Measurements from ENCODE around the gene WDR37.

The WDR37 gene

DNA sequence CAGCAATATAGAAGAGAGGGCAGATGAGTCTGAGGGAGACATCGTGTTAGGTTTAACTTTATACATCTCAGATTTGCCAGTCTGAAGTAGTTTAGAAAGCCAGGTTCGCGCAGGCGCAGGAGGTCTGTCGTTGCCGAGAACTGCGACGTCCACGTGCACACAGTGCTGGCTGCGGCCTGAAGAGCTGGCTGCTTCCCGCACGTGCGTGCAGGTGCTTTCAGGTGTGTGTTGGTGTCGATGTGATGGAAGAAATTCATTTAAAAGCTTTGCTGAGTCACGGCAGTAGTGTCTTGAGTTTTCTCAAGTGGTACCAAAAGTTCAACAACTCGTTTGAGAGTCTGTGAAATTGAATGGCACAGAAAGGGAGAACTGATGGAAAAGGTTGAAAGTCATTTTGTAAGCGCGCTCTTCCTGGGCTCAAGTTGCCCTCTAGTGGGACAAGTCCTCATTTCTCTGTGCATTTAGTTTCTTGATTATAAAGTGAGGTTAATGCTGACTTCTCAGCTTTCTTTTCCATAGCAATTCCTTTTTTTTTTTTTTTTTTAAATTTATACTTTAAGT lies 18.6 kb downstream of the WDR37 start:
- no peak for DNase-seq

GRCh38 chr10:1078668-1079067 lies 22.5 kb downstream of the WDR37 start:
- no peak for DNase-seq

DNA sequence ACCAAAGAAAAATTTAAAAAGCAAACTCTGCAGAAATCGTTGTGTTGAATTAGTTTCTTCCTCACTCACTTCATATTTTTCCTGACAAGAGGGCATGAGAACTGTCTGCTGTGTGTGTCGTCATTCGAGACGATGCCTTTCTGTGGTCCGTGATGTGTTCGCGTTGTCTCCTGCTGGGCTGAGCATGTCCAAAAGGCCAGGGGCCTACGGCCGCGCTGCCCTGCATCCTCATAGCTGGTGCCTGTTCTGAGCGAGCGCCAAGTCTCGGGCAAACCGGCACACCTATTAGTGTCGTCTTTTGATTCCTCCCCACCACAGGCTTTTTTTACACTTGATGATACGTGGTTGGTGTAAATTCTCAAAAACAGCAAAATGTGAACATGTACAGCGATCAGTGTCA lies 27.4 kb downstream of the WDR37 start:
- no peak for DNase-seq

DNA sequence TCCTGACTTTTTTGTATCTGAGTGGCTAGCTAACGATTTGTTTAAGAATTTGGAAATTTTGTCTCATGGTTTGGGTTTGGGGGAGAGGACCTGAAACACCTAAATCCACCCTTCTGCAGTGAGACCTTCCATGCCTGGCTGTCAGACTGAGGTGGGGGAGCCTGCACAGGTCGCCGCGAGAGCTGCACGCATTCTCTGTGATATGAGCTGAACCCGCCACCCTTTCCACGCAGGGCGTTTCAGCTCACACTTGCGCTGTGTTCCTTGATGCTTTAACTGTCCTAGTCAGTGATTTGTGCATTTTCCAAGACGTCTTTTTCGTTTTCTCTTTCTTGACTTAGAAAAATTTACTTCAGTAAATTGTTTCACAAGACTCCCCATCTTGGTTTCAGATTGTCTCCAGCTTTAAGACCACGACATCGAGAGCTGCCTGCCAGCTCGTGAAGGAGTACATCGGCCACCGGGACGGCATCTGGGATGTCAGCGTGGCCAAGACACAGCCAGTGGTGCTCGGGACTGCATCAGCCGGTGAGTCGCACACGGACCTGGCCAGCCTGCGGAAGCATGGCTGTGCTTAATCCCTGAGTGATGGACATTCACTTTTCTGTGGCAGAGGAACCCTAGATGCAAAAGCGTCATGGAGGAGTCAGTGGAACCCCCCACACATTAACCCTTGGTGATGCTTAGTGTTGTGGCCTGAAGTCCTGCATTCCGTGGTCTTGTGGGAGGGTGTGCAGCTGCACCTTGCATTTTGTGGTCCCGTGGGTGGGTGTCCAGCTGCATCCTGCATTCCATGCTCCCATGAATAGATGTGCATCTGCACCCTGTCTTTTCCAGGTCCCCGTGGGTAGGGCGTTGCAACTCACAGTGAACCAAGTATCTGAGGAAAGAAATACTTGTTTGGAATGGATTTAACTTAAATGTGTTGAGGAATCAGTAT lies 28.1 kb downstream of the WDR37 start:
- DNase-seq: no peak

- no peak for DNase-seq
These were observed 29.1 kb downstream of the WDR37 start for GRCh38 chr10:1085258-1085657.

- no peak for DNase-seq
These were observed 30.6 kb downstream of the WDR37 start for GRCh38 chr10:1086787-1087186.

DNA sequence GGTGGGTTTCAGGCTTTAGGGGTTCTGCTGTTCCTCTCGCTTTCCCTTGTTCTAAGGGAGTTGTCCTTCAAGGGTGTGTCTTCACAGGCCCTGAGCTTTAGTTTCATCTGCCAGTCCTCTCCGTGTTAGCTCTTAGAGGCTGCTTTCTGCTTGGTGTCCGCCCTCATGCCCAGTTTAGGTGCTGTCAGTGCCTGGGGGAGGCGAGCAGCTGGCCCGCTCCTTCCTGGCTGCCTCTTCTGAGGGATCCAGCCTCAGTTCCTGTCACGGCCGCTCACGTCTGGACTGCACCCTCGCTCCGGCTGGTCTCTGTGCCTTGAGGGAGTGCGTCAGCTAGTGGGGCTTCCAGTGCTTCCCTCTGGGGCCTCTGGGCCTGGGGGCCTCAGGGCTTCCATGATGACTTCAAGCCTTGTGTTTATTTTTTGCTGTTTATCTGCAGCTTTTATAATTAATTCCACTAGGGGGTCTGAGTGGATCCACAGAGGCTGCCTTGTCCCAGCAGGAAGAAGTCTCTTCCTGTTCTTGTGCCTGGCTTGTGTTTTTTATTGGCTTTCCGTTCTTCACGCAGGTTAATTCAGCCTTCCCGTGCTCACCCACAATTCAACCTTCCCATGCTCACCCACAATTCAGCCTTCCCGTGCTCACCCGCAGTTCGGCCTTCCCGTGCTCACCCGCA lies 33.0 kb downstream of the WDR37 start:
- no peak for DNase-seq

GRCh38 chr10:1090696-1091095 lies 34.5 kb downstream of the WDR37 start:
- no peak for DNase-seq

- DNase-seq: no peak
These were observed 37.5 kb downstream of the WDR37 start for GRCh38 chr10:1093696-1094095.

DNA sequence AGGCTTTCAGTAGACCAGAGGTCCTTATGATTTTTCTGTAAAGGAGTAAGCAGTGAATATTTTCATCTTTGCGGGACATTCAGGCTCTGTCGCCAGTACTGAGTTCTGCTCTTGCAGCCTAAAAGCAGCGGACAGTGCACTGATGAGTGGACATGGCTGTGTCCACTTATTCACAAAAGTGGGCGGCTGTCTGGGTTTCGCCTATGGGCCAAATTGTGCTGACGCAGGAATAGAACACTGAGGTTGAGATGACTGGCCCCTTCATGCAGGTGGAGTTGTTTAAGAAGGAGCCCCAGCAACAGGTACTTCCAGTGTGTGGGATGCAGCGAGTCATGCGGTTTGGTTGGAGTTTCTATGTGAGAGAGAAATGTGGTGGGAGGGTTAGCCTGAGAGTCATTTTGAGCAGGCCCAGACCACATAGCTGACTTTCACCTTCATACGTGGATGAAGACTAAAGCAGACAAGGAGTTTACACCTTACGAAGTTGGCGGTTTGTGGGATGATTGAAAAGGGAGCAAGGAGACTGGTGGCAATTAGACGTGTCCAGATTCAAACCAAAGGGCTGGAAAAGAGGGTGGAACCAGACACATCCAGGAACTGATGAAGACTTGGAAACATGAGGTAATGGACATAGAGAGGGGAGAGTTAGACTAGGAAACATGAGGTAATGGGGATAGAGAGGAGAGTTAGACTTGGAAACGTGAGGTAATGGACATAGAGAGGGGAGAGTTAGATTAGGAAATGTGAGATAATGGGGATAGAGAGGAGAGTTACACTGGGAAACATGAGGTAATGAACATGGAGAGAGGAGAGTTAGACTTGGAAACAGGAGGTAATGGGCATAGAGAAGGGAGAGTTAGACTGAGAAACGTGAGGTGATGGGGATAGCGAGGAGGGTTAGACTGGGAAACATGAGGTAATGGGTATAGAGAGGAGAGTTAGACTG lies 38.2 kb downstream of the WDR37 start:
- no peak for DNase-seq

GRCh38 chr10:1095498-1095897 lies 39.3 kb downstream of the WDR37 start:
- no peak for DNase-seq

DNA sequence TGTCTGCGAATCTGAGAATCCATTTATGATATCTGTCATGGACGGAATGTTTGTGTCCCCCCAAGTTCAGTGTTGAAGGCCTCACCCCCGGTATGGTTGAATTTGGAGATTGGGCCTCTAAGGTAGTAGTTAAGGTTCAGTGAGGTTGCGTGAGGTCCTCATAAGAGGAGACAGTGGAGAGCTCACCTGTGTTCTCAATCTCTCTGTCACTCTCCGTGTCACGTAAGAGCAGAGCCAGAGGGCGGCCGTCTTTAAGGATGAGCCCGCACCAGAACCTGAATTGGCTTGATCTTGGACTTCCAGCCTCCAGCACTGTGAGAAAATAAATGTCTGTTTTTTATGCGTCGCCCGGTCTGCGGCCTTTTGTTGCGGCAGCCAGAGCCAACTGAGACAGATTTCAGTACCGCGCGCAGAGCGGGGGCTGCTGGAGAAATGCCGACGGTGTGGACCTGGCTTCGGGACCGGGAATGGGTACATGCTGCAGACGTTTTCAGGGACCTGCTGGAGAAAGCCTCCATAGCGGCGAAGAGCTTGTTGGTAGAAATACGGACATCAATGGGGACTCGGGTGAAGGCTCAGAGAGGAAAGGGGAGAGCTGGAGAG lies 40.2 kb downstream of the WDR37 start:
- no peak for DNase-seq

DNA sequence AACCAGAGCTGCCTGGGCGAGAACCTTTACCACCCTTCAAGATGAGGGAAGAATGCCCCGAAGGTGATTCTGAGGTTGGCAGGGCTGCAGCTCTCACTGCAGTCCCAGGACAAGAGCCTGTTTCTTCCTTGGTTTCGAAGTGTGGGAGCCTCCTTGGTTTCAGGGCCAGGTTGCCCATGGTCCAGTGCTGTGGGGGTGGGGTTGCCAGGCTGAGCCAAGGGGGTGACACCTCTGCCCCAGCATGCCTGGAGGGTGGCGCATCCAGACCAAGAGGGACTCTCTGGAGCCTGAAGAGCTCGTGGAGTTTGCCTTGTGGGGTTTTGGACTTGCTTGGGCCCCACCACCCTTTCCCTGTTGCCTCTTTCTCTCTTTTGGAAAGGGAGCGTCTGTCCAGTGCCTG lies 41.3 kb downstream of the WDR37 start:
- no peak for DNase-seq

DNA sequence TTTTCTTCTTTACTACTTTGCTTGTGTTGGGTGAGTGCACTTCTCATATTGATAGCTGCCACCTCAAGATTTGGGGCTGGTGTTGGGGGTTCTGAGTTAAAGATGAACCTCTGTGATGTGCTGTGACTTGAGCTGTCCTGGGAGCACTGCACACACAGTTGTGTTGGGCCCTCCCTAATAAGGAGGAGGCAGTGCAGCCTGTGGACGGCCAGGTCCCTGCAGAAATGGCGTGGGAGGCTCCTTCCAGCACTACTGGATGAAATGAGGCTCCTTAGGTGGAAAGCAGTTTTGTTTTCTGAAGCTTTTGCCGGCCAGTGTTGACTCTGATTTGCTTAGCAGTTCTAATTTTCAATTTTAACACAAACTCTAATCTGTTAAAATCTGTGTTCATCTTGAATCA lies 44.0 kb downstream of the WDR37 start:
- DNase-seq: no peak

- no peak for DNase-seq
These were observed 44.6 kb downstream of the WDR37 start for GRCh38 chr10:1100691-1101368.

- no peak for DNase-seq
These were observed 45.8 kb downstream of the WDR37 start for GRCh38 chr10:1101946-1102345.

DNA sequence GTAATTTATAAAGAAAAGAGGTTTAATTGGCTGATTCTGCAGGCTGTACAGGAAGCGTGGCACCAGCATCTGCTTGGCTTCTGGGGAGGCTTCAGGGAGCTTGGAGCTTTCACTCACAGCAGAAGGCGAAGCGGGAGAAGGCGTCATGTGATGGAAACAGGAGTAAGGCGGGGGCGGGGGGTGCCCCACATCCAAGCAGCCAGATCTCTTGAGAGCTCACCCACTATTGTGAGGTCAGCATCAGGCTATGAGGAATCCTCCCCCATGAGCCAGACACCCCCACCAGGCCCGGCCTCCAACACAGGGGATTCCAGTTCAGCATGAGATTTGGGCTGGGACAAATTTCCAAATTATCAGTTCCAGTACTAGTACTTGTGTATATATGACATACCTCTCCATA lies 46.2 kb downstream of the WDR37 start:
- DNase-seq: no peak

GRCh38 chr10:1102831-1103230 lies 46.6 kb downstream of the WDR37 start:
- no peak for DNase-seq

DNA sequence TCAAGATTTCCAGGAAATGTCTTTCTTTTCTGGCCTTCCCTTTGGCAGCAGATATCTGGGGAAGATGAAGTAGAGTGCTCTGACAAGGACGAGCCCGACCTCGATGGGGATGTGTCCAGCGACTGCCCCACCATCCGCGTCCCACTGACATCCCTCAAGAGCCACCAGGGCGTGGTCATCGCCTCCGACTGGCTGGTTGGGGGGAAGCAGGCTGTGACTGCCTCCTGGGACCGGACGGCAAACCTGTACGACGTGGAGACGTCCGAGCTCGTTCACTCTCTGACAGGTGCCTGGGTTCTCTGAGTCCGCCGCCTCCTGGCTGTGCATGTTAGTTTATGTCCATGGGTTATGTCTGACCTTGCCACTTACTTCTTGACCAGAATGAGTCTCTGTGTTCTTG lies 47.4 kb downstream of the WDR37 start:
- DNase-seq: no peak

DNA sequence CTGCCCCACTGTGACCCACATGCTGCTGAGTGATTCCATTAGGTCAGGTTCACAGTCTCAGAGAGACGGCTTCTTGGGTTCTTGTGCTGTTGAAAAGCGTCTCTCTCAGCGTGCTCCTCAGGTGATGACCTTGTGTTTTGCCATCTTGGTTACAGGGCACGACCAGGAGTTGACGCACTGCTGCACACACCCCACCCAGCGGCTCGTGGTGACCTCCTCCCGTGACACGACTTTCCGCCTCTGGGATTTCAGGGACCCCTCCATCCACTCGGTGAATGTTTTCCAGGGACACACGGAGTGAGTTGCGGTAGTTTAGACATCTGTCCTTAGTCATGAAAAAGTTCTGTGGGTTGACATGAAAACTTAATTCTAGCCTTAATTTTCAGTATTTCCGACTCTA lies 48.8 kb downstream of the WDR37 start:
- no peak for DNase-seq

DNA sequence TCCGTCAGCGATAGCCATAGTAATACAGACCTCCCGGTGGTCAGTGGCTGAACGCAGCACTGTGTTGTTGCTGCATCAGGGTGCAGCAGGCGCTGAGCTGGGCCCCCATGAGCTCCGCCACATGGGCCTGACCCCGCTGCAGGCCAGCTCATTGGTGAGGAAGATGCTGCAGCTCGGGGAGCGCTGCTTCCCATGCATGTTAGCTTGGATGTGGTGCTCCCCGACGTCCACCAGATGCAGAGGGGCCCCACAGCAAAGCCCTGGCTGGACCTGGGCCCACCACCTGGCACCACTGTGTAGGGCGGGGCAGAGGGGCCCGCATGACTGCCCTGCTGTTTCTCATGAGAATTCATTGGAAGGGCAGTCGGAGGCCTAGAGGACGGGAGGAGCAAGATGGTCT lies 50.8 kb downstream of the WDR37 start:
- DNase-seq: no peak

- no peak for DNase-seq
These were observed 51.5 kb downstream of the WDR37 start for GRCh38 chr10:1107679-1108078.

Measured in NCI-H1092 (cell line).